Stimulated activated CD4-positive, alpha-beta T cell treated with anti-CD3 and anti-CD28 coated beads, Interleukin-2, amount 100 ng/mL, for 48 hours (primary cell): ENCODE results near the gene SYNGR1.

Experiments
- DNase-seq, 2 donors: peaks; one replicate each; pipeline ENCODE4 v3.0.0-alpha.2; 2020

The SYNGR1 gene, protein sequence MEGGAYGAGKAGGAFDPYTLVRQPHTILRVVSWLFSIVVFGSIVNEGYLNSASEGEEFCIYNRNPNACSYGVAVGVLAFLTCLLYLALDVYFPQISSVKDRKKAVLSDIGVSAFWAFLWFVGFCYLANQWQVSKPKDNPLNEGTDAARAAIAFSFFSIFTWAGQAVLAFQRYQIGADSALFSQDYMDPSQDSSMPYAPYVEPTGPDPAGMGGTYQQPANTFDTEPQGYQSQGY

GRCh38 chr22:39349967-39350726, at the start of gene SYNGR1:
Gene SYNGR1, plus strand, starts transcription at chr22:39349991. Its CDS starts 20 bp downstream, at chr22:39350011.
- DNase-seq: no peak

DNA sequence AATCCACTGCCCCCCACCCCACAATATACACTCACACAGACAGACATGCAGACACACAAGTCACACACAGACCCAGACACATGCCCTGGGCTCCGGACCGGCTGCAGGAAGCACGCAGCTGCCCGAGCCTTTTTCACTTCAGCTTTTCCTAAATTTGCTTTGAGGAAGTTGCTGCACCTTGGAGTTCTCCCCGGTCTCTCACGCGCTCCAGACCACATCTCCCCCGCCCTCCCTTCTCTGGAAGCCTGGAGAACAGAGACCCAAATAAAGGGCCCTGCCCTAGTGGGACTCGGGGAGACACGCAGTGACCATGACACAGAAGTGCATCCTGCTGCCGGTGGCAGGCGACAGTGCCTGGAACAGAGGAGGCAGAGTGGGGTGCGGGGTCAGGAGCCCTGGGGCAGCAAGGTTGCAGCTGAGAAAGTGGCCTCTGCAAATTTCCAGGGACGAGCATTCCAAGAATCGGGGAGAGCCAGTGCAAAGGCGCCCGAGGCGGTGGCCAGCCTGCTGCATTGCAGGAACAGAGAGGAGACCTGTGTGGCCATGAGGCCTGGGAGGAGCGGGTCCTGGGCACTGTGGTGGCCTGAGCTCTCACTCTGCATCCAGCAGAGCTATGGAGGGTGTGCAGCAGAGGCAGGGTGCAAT, 49.5 kb upstream of the SYNGR1 start:
- DNase-seq: no peak

- DNase-seq: no peak
These were observed 48.7 kb upstream of the SYNGR1 start for GRCh38 chr22:39301108-39301507.

DNA sequence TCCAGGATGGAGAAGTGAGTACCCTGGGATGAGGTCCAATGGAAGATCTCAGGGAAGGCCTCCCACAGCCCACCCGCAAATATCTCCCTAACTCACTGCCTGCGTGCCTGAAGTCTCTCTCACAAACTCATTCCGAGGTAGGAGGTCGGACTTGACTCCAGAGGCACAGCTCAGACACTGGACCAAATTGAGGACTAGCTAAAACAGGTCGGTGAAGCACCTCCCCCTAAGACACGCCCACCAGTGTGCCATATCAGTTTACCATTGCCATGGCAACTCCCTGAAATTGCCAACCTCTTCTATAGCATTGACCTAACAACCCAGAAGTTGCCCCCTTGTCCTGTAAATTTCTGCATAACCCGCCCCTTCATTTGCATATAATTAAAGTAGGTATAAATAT, 47.9 kb upstream of the SYNGR1 start:
- DNase-seq: no peak

GRCh38 chr22:39302431-39302960, 47.3 kb upstream of the SYNGR1 start:
- DNase-seq: no peak

- DNase-seq: no peak
These were observed 46.4 kb upstream of the SYNGR1 start for GRCh38 chr22:39303358-39303757.

GRCh38 chr22:39303892-39304671, 45.7 kb upstream of the SYNGR1 start:
- no peak for DNase-seq

- peak; percentile 58 to 64 for DNase-seq
These were observed 43.1 kb upstream of the SYNGR1 start for GRCh38 chr22:39306456-39307361.

GRCh38 chr22:39308614-39309363, 41.0 kb upstream of the SYNGR1 start:
- no peak for DNase-seq

- no peak for DNase-seq
These were observed 40.4 kb upstream of the SYNGR1 start for GRCh38 chr22:39309364-39309861.

DNA sequence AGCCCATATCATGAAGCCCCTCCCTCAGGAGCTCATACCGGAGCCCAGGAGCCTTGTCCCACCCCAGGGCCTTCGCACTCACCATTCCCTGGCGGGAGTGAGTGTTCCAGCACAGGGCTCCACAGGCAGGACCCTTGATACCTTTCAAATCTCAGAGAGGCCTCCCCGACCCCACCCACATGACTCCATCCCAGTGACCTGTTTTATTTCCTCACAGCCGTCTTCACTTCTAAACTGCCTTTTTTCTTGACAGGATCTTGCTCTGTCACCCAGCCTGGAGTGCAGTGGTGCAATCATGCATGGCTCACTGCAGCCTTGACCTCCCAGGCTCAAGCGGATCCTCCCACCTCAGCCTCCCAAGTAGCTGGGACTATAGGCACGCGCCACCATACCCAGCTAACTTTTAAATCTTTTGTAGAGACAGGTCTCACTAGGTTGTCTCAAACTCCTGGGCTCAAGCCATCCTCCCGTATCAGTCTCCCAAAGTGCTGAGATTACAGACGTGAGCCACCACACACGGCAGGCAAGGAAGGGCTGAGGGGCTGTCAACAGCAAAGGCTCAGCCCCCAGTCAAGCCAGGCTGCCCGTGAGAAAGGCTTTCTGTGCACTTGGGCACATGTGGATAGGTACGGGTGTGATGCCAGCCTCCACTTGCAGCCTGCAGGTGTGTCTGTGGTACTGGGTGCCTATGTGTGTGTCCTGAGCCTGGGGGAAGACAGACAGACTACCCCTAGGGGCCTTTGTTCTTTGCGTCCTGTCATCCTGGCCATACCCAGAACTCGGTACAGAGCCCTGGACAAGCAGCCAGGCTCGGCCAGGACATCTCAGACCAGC, 39.7 kb upstream of the SYNGR1 start:
- DNase-seq: no peak

- DNase-seq: no peak
These were observed 38.0 kb upstream of the SYNGR1 start for GRCh38 chr22:39311592-39312400.

DNA sequence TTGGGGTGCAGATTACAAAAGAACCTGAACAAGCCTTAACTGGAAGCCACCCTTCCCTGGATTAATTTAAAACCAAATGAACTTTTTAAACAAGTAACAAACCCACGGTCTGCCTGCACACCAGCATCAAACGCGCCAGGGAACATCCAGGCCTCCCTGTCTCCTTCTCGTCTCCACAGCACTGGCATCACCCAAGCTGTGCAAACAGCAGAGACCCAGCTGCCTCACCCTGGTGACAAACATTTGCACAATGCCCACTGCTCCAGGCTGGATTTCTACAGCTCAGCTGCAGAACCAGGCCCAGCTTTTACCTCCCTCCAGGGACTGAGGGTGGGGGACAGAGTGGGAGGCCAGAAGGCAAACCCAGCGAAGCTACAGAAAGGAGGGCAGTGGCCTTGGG, 37.4 kb upstream of the SYNGR1 start:
- no peak for DNase-seq

- DNase-seq: no peak
These were observed 36.4 kb upstream of the SYNGR1 start for GRCh38 chr22:39313258-39314001.

- no peak for DNase-seq
These were observed 35.4 kb upstream of the SYNGR1 start for GRCh38 chr22:39314251-39314971.

GRCh38 chr22:39315389-39315788, 34.4 kb upstream of the SYNGR1 start:
- no peak for DNase-seq

- DNase-seq: peak; percentile 70 to 77
These were observed 33.2 kb upstream of the SYNGR1 start for GRCh38 chr22:39316440-39317083.
